ENCODE data around the gene PPP1R3C.

DNA sequence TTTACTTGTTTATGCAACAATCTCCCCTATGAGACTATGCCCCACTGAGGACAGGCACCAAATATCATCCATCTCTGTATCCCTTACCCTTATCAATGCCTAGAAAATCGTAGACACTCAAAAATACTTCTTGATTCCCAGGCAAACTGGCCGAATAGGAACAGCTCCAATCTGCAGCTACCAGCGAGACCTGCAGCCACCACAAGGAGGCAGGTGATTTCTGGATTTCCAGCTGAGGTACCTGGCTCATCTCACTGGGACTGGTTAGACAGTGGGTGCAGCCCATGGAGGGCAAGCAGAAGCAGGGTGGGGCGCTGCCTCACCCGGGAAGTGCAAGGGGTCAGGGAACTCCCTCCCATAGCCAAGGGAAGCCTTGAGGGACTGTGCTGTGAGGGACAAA is 10.8 kb upstream of the PPP1R3C start:
- TF ChIP-seq, protein P1, sequence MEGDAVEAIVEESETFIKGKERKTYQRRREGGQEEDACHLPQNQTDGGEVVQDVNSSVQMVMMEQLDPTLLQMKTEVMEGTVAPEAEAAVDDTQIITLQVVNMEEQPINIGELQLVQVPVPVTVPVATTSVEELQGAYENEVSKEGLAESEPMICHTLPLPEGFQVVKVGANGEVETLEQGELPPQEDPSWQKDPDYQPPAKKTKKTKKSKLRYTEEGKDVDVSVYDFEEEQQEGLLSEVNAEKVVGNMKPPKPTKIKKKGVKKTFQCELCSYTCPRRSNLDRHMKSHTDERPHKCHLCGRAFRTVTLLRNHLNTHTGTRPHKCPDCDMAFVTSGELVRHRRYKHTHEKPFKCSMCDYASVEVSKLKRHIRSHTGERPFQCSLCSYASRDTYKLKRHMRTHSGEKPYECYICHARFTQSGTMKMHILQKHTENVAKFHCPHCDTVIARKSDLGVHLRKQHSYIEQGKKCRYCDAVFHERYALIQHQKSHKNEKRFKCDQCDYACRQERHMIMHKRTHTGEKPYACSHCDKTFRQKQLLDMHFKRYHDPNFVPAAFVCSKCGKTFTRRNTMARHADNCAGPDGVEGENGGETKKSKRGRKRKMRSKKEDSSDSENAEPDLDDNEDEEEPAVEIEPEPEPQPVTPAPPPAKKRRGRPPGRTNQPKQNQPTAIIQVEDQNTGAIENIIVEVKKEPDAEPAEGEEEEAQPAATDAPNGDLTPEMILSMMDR (conservative IDR thresholded peaks at IDR 0.05; ENCODE audit: low read length): no peak
- no peak for TF ChIP-seq EZH2phosphoT487 (IDR thresholded peaks at IDR 0.05; ENCODE audit: borderline replicate concordance, low read depth, low read length)

Data from OCI-LY7 (cell line).